Measurements from ENCODE around the gene ABCA7. TPM values are rescaled to one million over a fixed set of nuclear protein-coding genes. Genes with fewer than 3 reads are reported as not detected.

Gene ABCA7
- total RNA-seq, 1 donor from 2014 or later, result 19.9 TPM

GRCh38 chr19:1040476-1041271 lies 767 bp downstream of the ABCA7 start:
- no peak for DNase-seq (ENCODE audit: low spot score)

- no peak for DNase-seq (ENCODE audit: low spot score)
These were observed 1.4 kb downstream of the ABCA7 start for GRCh38 chr19:1041272-1041834.

- DNase-seq (ENCODE audit: low spot score), result no peak
These were observed 2.2 kb downstream of the ABCA7 start for GRCh38 chr19:1041835-1042685.

GRCh38 chr19:1042689-1043511 lies 3.0 kb downstream of the ABCA7 start:
- DNase-seq (ENCODE audit: low spot score), result no peak

- DNase-seq (ENCODE audit: low spot score), result no peak
These were observed 5.3 kb downstream of the ABCA7 start for GRCh38 chr19:1045247-1045603.

GRCh38 chr19:1046117-1046626 lies 6.3 kb downstream of the ABCA7 start:
- DNase-seq (ENCODE audit: low spot score), result no peak

GRCh38 chr19:1046836-1047695 lies 7.2 kb downstream of the ABCA7 start:
- DNase-seq (ENCODE audit: low spot score), result no peak

- no peak for DNase-seq (ENCODE audit: low spot score)
These were observed 7.8 kb downstream of the ABCA7 start for GRCh38 chr19:1047696-1048147.

- no peak for DNase-seq (ENCODE audit: low spot score)
These were observed 9.2 kb downstream of the ABCA7 start for GRCh38 chr19:1049106-1049505.

GRCh38 chr19:1049800-1050199 lies 9.9 kb downstream of the ABCA7 start:
- no peak for DNase-seq (ENCODE audit: low spot score)

- DNase-seq (ENCODE audit: low spot score), result no peak
These were observed 11.3 kb downstream of the ABCA7 start for GRCh38 chr19:1050989-1051788.

GRCh38 chr19:1051791-1052190 lies 11.9 kb downstream of the ABCA7 start:
- DNase-seq (ENCODE audit: low spot score), result no peak

- DNase-seq (ENCODE audit: low spot score), result no peak
These were observed 12.6 kb downstream of the ABCA7 start for GRCh38 chr19:1052349-1052975.

- DNase-seq (ENCODE audit: low spot score), result no peak
These were observed 13.5 kb downstream of the ABCA7 start for GRCh38 chr19:1053176-1054101.

- no peak for DNase-seq (ENCODE audit: low spot score)
These were observed 14.5 kb downstream of the ABCA7 start for GRCh38 chr19:1054102-1055027.

GRCh38 chr19:1055028-1055425 lies 15.1 kb downstream of the ABCA7 start:
- no peak for DNase-seq (ENCODE audit: low spot score)

All from mesenteric fat pad (tissue), 1 donor.